ENCODE results near the gene HSPA4L. TPM values are rescaled to one million over a fixed set of nuclear protein-coding genes. Genes with fewer than 3 reads are reported as not detected.

The HSPA4L gene
- total RNA-seq, 1 experiment from 2014 or later = 6.9 TPM

DNA sequence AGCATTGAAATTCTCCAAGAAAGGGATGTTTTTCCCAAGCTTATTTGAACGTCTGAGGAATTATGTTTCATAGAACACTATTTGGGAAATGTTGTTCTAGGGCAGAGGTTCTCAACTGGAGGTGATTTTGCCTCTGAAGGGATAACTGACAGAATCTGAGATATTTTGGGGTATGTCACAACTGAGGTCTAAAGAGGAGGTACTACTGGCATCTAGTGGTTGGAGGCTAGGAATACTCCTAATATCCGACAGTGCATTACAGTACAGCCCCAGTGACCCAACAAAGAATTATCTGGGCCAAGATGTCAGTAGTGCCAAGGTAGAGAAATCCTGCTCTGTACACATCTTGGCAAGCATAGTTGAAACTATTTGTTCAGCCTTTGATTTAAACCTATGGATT is 6.4 kb downstream of the HSPA4L start:
- Mint-ChIP-seq H3K27me3 (ENCODE audit: low read depth) (peaks cover 11% of the 10 kb centered on the region), H3K36me3 (no peaks in the 10 kb centered on the region), H3K4me3 (no peak overlapping the region), H3K4me1 (peaks cover 14% of the 10 kb centered on the region), H3K9me3 (no peaks in the 10 kb centered on the region), H3K27ac (no peak overlapping the region)
- TF ChIP-seq, protein P1, sequence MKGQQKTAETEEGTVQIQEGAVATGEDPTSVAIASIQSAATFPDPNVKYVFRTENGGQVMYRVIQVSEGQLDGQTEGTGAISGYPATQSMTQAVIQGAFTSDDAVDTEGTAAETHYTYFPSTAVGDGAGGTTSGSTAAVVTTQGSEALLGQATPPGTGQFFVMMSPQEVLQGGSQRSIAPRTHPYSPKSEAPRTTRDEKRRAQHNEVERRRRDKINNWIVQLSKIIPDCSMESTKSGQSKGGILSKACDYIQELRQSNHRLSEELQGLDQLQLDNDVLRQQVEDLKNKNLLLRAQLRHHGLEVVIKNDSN (CRISPR knock-in tag; IDR thresholded peaks at IDR 0.05) = no peak
- TF ChIP-seq ETV6 (CRISPR knock-in tag; IDR thresholded peaks at IDR 0.05) (no peak), GABPB1 (CRISPR knock-in tag; IDR thresholded peaks at IDR 0.05) (no peak), ZNF219 (CRISPR knock-in tag; IDR thresholded peaks at IDR 0.05; ENCODE audit: borderline replicate concordance) (no peak), ZNF263 (CRISPR knock-in tag; IDR thresholded peaks at IDR 0.05; ENCODE audit: low read depth) (no peak), ZNF121 (CRISPR knock-in tag; IDR thresholded peaks at IDR 0.05) (peak; percentile 42; the same call in 1 of the 2 replicates)
- TF ChIP-seq, protein P2, sequence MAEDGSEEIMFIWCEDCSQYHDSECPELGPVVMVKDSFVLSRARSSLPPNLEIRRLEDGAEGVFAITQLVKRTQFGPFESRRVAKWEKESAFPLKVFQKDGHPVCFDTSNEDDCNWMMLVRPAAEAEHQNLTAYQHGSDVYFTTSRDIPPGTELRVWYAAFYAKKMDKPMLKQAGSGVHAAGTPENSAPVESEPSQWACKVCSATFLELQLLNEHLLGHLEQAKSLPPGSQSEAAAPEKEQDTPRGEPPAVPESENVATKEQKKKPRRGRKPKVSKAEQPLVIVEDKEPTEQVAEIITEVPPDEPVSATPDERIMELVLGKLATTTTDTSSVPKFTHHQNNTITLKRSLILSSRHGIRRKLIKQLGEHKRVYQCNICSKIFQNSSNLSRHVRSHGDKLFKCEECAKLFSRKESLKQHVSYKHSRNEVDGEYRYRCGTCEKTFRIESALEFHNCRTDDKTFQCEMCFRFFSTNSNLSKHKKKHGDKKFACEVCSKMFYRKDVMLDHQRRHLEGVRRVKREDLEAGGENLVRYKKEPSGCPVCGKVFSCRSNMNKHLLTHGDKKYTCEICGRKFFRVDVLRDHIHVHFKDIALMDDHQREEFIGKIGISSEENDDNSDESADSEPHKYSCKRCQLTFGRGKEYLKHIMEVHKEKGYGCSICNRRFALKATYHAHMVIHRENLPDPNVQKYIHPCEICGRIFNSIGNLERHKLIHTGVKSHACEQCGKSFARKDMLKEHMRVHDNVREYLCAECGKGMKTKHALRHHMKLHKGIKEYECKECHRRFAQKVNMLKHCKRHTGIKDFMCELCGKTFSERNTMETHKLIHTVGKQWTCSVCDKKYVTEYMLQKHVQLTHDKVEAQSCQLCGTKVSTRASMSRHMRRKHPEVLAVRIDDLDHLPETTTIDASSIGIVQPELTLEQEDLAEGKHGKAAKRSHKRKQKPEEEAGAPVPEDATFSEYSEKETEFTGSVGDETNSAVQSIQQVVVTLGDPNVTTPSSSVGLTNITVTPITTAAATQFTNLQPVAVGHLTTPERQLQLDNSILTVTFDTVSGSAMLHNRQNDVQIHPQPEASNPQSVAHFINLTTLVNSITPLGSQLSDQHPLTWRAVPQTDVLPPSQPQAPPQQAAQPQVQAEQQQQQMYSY (CRISPR knock-in tag; IDR thresholded peaks at IDR 0.05) = no peak
- ATAC-seq (peak; percentile 100), DNase-seq (ENCODE audit: low spot score) (no peak)
- ChIA-PET CTCF (interaction anchor here (1.6 kb wide), 1 partner anchor 92 kb away, joined by 6 read pairs; the partner anchor contains the start of gene PLK4), POLR2A (no interaction called here)

DNA sequence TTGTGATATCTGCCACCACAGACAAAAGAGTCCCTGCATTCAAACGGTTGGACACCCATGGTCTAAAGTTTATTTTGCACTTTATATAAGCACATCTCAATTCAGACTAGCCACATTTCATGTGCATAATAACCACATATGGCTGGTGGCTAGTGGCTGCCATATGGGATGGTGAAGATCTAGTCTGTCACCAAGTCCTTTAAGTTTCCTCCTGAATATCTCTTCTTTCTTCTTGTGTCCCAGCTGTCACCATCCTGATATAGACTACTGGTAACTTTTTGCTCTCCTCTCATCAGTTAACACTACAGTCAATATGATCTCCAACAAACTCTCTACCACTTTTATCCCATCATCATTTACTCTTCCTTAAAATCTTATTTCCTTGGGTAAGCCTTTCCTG is 9.3 kb downstream of the HSPA4L start:
- Mint-ChIP-seq H3K27ac (no peak overlapping the region), H3K36me3 (no peaks in the 10 kb centered on the region), H3K9me3 (no peaks in the 10 kb centered on the region), H3K4me3 (no peak overlapping the region), H3K27me3 (ENCODE audit: low read depth) (no peaks in the 10 kb centered on the region), H3K4me1 (no peaks in the 10 kb centered on the region)
- TF ChIP-seq ZNF263 (CRISPR knock-in tag; IDR thresholded peaks at IDR 0.05; ENCODE audit: low read depth) (no peak), EMX1 (CRISPR knock-in tag; IDR thresholded peaks at IDR 0.05) (no peak), RELA (CRISPR knock-in tag; IDR thresholded peaks at IDR 0.05; ENCODE audit: borderline replicate concordance) (no peak), KAT7 (CRISPR knock-in tag; IDR thresholded peaks at IDR 0.05; ENCODE audit: borderline replicate concordance) (no peak), NFYB (CRISPR knock-in tag; conservative IDR thresholded peaks at IDR 0.05; ENCODE audit: low read depth) (no peak), FOXJ3 (CRISPR knock-in tag; IDR thresholded peaks at IDR 0.05; ENCODE audit: borderline replicate concordance) (no peak), GTF2I (CRISPR knock-in tag; conservative IDR thresholded peaks at IDR 0.05) (no peak), ZNF232 (CRISPR knock-in tag; IDR thresholded peaks at IDR 0.05) (no peak), NR3C1 (CRISPR knock-in tag; conservative IDR thresholded peaks at IDR 0.05; ENCODE audit: low read depth) (no peak), ZNF396 (CRISPR knock-in tag; IDR thresholded peaks at IDR 0.05; ENCODE audit: borderline replicate concordance) (no peak), CREB1 (CRISPR knock-in tag; IDR thresholded peaks at IDR 0.05) (no peak), ESRRA (CRISPR knock-in tag; IDR thresholded peaks at IDR 0.05; ENCODE audit: borderline replicate concordance) (no peak)
- TF ChIP-seq, protein P2 (CRISPR knock-in tag; IDR thresholded peaks at IDR 0.05) = no peak
- ATAC-seq (no peak), DNase-seq (ENCODE audit: low spot score) (no peak)
- CTCF ChIA-PET = no interaction called here
- POLR2A ChIA-PET = no interaction called here
